ENCODE measurements around the gene OR52I1. TPM values are rescaled to one million over a fixed set of nuclear protein-coding genes. Genes with fewer than 3 reads are reported as not detected.

OR52I1 gene
- total RNA-seq, 2 experiments from 2014 or later: not detected

DNA sequence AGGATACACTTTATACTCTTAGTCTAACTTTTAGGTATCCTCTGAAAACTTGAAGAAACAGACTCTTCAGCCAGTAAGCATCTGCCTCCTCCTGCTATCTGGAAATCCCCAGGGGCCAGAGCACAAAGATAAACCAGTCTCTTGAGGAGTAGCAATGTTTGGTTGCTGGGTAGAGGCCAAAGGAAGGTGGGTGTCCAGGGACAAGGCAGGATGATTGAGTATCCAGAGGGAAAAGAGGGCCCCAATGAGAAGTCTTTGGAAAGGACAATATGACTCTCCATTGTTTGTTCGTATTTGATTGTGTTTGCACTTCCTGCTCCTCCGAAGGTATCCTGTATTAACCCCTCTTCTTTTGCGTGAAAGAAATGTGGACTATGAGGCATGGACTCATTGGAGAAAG lies 4.8 kb upstream of the OR52I1 start:
- no peak for DNase-seq (ENCODE audit: low spot score)
- H2AFZ ChIP-seq (ENCODE audit: low read length): no peak overlapping the region
- H4K20me1 ChIP-seq (ENCODE audit: insufficient read depth, low read length): no peaks in the 10 kb centered on the region
- intact Hi-C loops (cut with micrococcal nuclease; ENCODE audit: unreplicated experiment): no loop called here
- no peaks in the 10 kb centered on the region for H3K36me3 ChIP-seq (ENCODE audit: insufficient read depth, low read length)
- CTCF ChIA-PET (ENCODE audit: unreplicated experiment): no interaction called here
- H3K9me2 ChIP-seq (ENCODE audit: insufficient read depth, low read length): no peaks in the 10 kb centered on the region
- H3K9me3 ChIP-seq (ENCODE audit: low read length): no peaks in the 10 kb centered on the region
- POLR2A ChIA-PET: no interaction called here
- no peaks in the 10 kb centered on the region for H3K79me2 ChIP-seq (ENCODE audit: insufficient read depth, low read depth, low read length)
- no peak overlapping the region for H3K4me2 ChIP-seq (ENCODE audit: low read length)
- no peak overlapping the region for H3K4me3 ChIP-seq (ENCODE audit: low read depth, low read length, poor library complexity, severe bottlenecking)
- H3K27ac ChIP-seq (ENCODE audit: low read depth, low read length, poor library complexity, severe bottlenecking): no peak overlapping the region
- H3K4me1 ChIP-seq (ENCODE audit: insufficient read depth, low read length, poor library complexity, severe bottlenecking): no peaks in the 10 kb centered on the region
- TF ChIP-seq, protein P1, sequence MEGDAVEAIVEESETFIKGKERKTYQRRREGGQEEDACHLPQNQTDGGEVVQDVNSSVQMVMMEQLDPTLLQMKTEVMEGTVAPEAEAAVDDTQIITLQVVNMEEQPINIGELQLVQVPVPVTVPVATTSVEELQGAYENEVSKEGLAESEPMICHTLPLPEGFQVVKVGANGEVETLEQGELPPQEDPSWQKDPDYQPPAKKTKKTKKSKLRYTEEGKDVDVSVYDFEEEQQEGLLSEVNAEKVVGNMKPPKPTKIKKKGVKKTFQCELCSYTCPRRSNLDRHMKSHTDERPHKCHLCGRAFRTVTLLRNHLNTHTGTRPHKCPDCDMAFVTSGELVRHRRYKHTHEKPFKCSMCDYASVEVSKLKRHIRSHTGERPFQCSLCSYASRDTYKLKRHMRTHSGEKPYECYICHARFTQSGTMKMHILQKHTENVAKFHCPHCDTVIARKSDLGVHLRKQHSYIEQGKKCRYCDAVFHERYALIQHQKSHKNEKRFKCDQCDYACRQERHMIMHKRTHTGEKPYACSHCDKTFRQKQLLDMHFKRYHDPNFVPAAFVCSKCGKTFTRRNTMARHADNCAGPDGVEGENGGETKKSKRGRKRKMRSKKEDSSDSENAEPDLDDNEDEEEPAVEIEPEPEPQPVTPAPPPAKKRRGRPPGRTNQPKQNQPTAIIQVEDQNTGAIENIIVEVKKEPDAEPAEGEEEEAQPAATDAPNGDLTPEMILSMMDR (conservative IDR thresholded peaks at IDR 0.05; ENCODE audit: low read length): no peak
- TF ChIP-seq EZH2phosphoT487 (IDR thresholded peaks at IDR 0.05; ENCODE audit: borderline replicate concordance, low read depth, low read length): no peak
- no TSS peak for BruUV-seq (replicated peaks)

DNA sequence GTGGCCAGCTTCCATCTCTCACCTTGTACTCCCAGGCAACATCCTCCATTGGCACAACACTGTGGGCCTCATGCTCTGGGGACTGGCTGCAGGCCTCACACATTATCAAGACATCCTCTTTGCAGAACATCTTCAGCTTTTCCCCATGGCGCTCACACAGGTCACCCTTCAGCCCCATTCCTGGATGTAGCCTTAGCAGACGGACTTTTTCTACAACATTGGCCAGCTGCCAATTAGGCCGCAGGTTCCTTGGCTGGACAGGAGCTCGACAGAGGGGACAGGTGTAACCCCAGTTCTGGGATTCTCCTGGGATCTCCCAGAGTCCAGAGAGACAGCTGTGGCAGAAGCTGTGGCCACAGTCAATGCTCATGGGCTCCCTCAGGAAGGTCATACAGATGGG lies 11.2 kb downstream of the OR52I1 start:
- intact Hi-C loops (cut with micrococcal nuclease; ENCODE audit: unreplicated experiment): no loop called here
- DNase-seq (ENCODE audit: low spot score): no peak
- Histone ChIP-seq H3K9me3 (ENCODE audit: low read length) (peaks cover 8% of the 10 kb centered on the region; the same call in 1 of the 2 replicates), H2AFZ (ENCODE audit: low read length) (no peak overlapping the region), H3K4me3 (ENCODE audit: low read depth, low read length, poor library complexity, severe bottlenecking) (no peak overlapping the region), H3K36me3 (ENCODE audit: insufficient read depth, low read length) (peaks cover 48% of the 10 kb centered on the region; the same call in 1 of the 2 replicates), H3K4me1 (ENCODE audit: insufficient read depth, low read length, poor library complexity, severe bottlenecking) (peaks cover 18% of the 10 kb centered on the region), H3K27ac (ENCODE audit: low read depth, low read length, poor library complexity, severe bottlenecking) (no peak overlapping the region), H4K20me1 (ENCODE audit: insufficient read depth, low read length) (no peaks in the 10 kb centered on the region), H3K79me2 (ENCODE audit: insufficient read depth, low read depth, low read length) (no peaks in the 10 kb centered on the region), H3K9me2 (ENCODE audit: insufficient read depth, low read length) (no peaks in the 10 kb centered on the region), H3K4me2 (ENCODE audit: low read length) (no peak overlapping the region)
- BruUV-seq (replicated peaks): no TSS peak
- TF ChIP-seq, protein P1 (conservative IDR thresholded peaks at IDR 0.05; ENCODE audit: low read length): no peak
- no peak for TF ChIP-seq EZH2phosphoT487 (IDR thresholded peaks at IDR 0.05; ENCODE audit: borderline replicate concordance, low read depth, low read length)
- ChIA-PET POLR2A (interaction anchor here (1.9 kb wide), 1 partner anchor 13 kb away, joined by 5 read pairs; no protein-coding TSS in a partner anchor), CTCF (ENCODE audit: unreplicated experiment) (no interaction called here)

DNA sequence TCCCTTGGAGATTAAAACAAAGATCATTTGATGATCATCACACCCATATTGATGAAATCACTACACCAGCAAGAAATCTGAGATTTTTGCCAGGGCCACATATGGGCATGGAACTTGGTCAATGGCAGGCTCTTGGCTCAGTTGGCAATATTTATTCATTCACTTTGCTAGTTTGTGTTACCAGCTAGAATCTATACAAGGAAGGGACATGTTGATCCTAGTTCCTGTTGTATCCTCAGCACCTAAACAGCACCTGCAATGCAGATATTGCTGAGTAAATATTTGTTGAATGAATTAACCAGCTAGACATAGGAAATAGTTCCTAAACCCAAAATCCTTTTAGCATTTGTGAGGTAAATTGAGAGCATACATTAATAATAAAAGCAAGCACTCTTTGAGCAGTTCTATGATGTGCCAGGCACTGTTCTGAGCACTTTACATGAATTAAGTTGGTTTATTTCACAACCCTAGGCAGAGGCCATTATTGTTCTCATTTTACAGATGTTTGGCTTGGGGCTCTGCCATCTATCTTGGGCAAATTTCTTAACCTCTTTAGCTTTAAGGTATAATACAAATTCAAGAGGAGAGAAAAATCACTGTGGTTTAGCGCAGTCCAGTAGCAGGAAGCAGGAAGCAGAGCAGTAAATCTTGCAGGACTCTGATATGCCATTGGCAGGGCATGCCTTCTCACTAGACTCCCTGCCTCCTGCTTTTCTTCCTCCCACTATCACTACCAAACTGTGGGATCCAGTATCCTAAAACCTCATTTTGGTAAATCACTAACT lies 12.6 kb downstream of the OR52I1 start:
- TF ChIP-seq, protein P1 (conservative IDR thresholded peaks at IDR 0.05; ENCODE audit: low read length): no peak
- no peak for TF ChIP-seq EZH2phosphoT487 (IDR thresholded peaks at IDR 0.05; ENCODE audit: borderline replicate concordance, low read depth, low read length)
- Histone ChIP-seq H2AFZ (ENCODE audit: low read length) (no peak overlapping the region), H3K9me2 (ENCODE audit: insufficient read depth, low read length) (no peaks in the 10 kb centered on the region), H3K79me2 (ENCODE audit: insufficient read depth, low read depth, low read length) (no peaks in the 10 kb centered on the region), H3K9me3 (ENCODE audit: low read length) (peaks cover 8% of the 10 kb centered on the region; the same call in 1 of the 2 replicates), H3K36me3 (ENCODE audit: insufficient read depth, low read length) (peaks cover 35% of the 10 kb centered on the region; the same call in 1 of the 2 replicates), H3K4me1 (ENCODE audit: insufficient read depth, low read length, poor library complexity, severe bottlenecking) (peaks cover 21% of the 10 kb centered on the region), H3K27ac (ENCODE audit: low read depth, low read length, poor library complexity, severe bottlenecking) (no peak overlapping the region), H3K4me2 (ENCODE audit: low read length) (peak overlapping the region; percentile 76), H4K20me1 (ENCODE audit: insufficient read depth, low read length) (no peaks in the 10 kb centered on the region), H3K4me3 (ENCODE audit: low read depth, low read length, poor library complexity, severe bottlenecking) (peak overlapping the region; percentile 83)
- ChIA-PET CTCF (ENCODE audit: unreplicated experiment) (no interaction called here), POLR2A (interaction anchor here (1.0 kb wide), 1 partner anchor 11 kb away, joined by 3 read pairs; no protein-coding TSS in a partner anchor)
- DNase-seq (ENCODE audit: low spot score): no peak
- no TSS peak for BruUV-seq (replicated peaks)
- intact Hi-C loops (cut with micrococcal nuclease; ENCODE audit: unreplicated experiment): no loop called here

All from OCI-LY7 (cell line).